B cell (primary cell): ENCODE measurements around the gene RIMKLB. TPM values are rescaled to one million over a fixed set of nuclear protein-coding genes. Genes with fewer than 3 reads are reported as not detected.

Source experiments
- ATAC-seq: fragments of 200-7000 bp; cut with Tn5 transposase; one replicate; pipeline ENCODE4 v1.10.0; 2021; ENCODE audit warnings: low read depth, mild to moderate bottlenecking, moderate number of reproducible peaks, moderate library complexity
- CTCF ChIA-PET: fragments of 350-600 bp; sonication (Branson Sonifier 250); formaldehyde crosslinking; loops from one replicate; lab custom pipeline; 2021; ENCODE audit warnings: antibody characterized with exemption, inconsistent platforms; lab: Charles Lee
- POLR2A ChIA-PET: fragments of 350-600 bp; sonication (Branson Sonifier 250); formaldehyde crosslinking; loops from one replicate; lab custom pipeline; 2021; ENCODE audit warnings: antibody characterized with exemption; lab: Charles Lee
- DNase-seq: peaks from one replicate; pipeline ENCODE4 v3.0.0; 2013
- H2AFZ ChIP-seq: 2 replicates; pipeline ENCODE4 v1.6.1; 2012; ENCODE audit warnings: mild to moderate bottlenecking, low read depth, low read length; ENCODE audit not compliant: insufficient read depth, poor library complexity, severe bottlenecking
- H3K27ac ChIP-seq, 2 donors: 1 replicate in 1 of 2; 2 replicates in 1 of 2; pipeline ENCODE4 v1.5.1; 2012 to 2013; ENCODE audit warnings: low read length in 2 of 2, mild to moderate bottlenecking in 2 of 2, moderate library complexity in 1 of 2
- H3K27me3 ChIP-seq, 4 experiments: fragments of 200-600 bp in 1 of 4; sonication (generic) in 1 of 4; replicated peaks in 1 of 4; 1 replicate in 2 of 4; 2 replicates in 2 of 4; pipeline versions ENCODE4 v1.6.1 to v1.7.0; 2013 to 2016; ENCODE audit warnings: low read length in 3 of 4, mild to moderate bottlenecking in 2 of 4, mixed read lengths in 1 of 4, moderate library complexity in 1 of 4; ENCODE audit not compliant: insufficient read depth in 4 of 4, control insufficient read depth in 3 of 4; ENCODE audit errors: control extremely low read depth in 1 of 4
- H3K36me3 ChIP-seq, 2 experiments: replicated peaks in 1 of 2; 1 replicate in 1 of 2; 2 replicates in 1 of 2; pipeline versions ENCODE4 v1.6.1 to v1.7.1; 2013; ENCODE audit warnings: low read length in 1 of 2; ENCODE audit not compliant: insufficient read depth in 2 of 2, control insufficient read depth in 1 of 2; ENCODE audit errors: control extremely low read depth in 1 of 2, extremely low read depth in 1 of 2
- H3K4me1 ChIP-seq, 2 donors: fragments of 200-600 bp in 1 of 2; sonication (generic) in 1 of 2; 1 replicate in 1 of 2; 2 replicates in 1 of 2; pipeline versions ENCODE4 v1.5.1 to v1.6.1; 2013 to 2017; ENCODE audit warnings: low read length in 2 of 2; ENCODE audit not compliant: control insufficient read depth in 2 of 2, insufficient read depth in 2 of 2
- H3K4me2 ChIP-seq: replicated peaks from 2 replicates; pipeline ENCODE3; 2012; ENCODE audit warnings: mild to moderate bottlenecking, low read depth, low read length; ENCODE audit not compliant: poor library complexity, severe bottlenecking
- H3K4me3 ChIP-seq, 5 experiments: fragments of 200-600 bp in 1 of 5; sonication (generic) in 1 of 5; 1 replicate in 3 of 5; 2 replicates in 2 of 5; pipeline versions ENCODE4 v1.5.1 to v1.7.0; 2011 to 2016; ENCODE audit warnings: low read length in 4 of 5, mild to moderate bottlenecking in 4 of 5, low read depth in 2 of 5, control low read depth in 1 of 5, moderate library complexity in 1 of 5; ENCODE audit not compliant: insufficient read depth in 1 of 5; ENCODE audit errors: control extremely low read depth in 1 of 5, extremely low read depth in 1 of 5
- H3K79me2 ChIP-seq: fragments of 200-600 bp; sonication (generic); one replicate; pipeline ENCODE4 v1.6.0; 2016; ENCODE audit warnings: low read length; ENCODE audit not compliant: control insufficient read depth, insufficient read depth
- H3K9ac ChIP-seq: fragments of 200-600 bp; sonication (generic); 2 replicates; pipeline ENCODE4 v1.6.1; 2017; ENCODE audit warnings: mild to moderate bottlenecking, low read length, moderate library complexity
- H3K9me3 ChIP-seq, 3 donors: one replicate each; pipeline versions ENCODE4 v1.6.1 to v1.7.1; 2013; ENCODE audit warnings: low read length in 2 of 3; ENCODE audit not compliant: control insufficient read depth in 2 of 3, insufficient read depth in 1 of 3; ENCODE audit errors: control extremely low read depth in 1 of 3
- H4K20me1 ChIP-seq: 2 replicates; pipeline ENCODE4 v1.6.0; 2012; ENCODE audit warnings: mild to moderate bottlenecking, low read length; ENCODE audit not compliant: insufficient read depth, control insufficient read depth, poor library complexity, severe bottlenecking
- H3K27ac Mint-ChIP-seq: one replicate; pipeline ENCODE4 v1.8.0; 2021; ENCODE audit warnings: mixed read lengths
- H3K27me3 Mint-ChIP-seq: one replicate; pipeline ENCODE4 v1.8.0; 2021; ENCODE audit warnings: mixed read lengths
- H3K4me1 Mint-ChIP-seq: one replicate; pipeline ENCODE4 v1.8.0; 2021; ENCODE audit warnings: mixed read lengths
- H3K4me3 Mint-ChIP-seq: one replicate; pipeline ENCODE4 v1.8.0; 2021; ENCODE audit warnings: mixed read lengths
- H3K9me3 Mint-ChIP-seq: one replicate; pipeline ENCODE4 v1.8.0; 2022; ENCODE audit warnings: mixed read lengths; ENCODE audit not compliant: insufficient read depth
- EZH2 ChIP-seq: IDR thresholded peaks from 2 replicates; pipeline ENCODE4 v1.6.1; 2012; ENCODE audit warnings: borderline replicate concordance, low read depth, mild to moderate bottlenecking, moderate library complexity, low read length; ENCODE audit not compliant: insufficient read depth, poor library complexity, severe bottlenecking
- WGBS: methylation state at CpG from one replicate; pipeline ENCODE4 v1.1.5; 2013; ENCODE audit warnings: missing lambda C conversion rate; ENCODE audit not compliant: insufficient coverage; 5-methylcytosine and 5-hydroxymethylcytosine counted together
- intact Hi-C: fragments of 100-400 bp; cut with micrococcal nuclease; formaldehyde crosslinking; loops from one replicate; pipeline ENCODE4 v1.10.0; 2022
- polyA minus RNA-seq: library from RNA; depleted of rRNA, polyadenylated mRNA; stranded (reverse); fragments of >200 nt; gene quantifications from 2 replicates; pipeline ENCODE4 v1.2.3, GENCODE V29; 2012
- polyA plus RNA-seq: library from polyadenylated mRNA; depleted of rRNA; stranded (reverse); fragments of >200 nt; gene quantifications from 2 replicates; pipeline ENCODE4 v1.2.3, GENCODE V29; 2012
- total RNA-seq, 2 donors: library from RNA; stranded (reverse); fragments of 120-200 nt in 1 of 2; gene quantifications; 1 replicate in 1 of 2; 2 replicates in 1 of 2; pipeline versions ENCODE4 v1.2.3 to v1.2.4, GENCODE V29; 2013 to 2022
- TF ChIP-seq, protein P1 (sequence below): fragments of 200-600 bp; IDR thresholded peaks from one replicate; pipeline ENCODE4 v1.8.0; 2022; ENCODE audit warnings: antibody characterized with exemption, mild to moderate bottlenecking

RIMKLB gene, protein sequence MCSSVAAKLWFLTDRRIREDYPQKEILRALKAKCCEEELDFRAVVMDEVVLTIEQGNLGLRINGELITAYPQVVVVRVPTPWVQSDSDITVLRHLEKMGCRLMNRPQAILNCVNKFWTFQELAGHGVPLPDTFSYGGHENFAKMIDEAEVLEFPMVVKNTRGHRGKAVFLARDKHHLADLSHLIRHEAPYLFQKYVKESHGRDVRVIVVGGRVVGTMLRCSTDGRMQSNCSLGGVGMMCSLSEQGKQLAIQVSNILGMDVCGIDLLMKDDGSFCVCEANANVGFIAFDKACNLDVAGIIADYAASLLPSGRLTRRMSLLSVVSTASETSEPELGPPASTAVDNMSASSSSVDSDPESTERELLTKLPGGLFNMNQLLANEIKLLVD
- 54.2 and 64.1 TPM in 2 replicates for total RNA-seq
- 33.9 TPM for total RNA-seq (2013)
- polyA plus RNA-seq = 27.8 and 35.8 TPM in 2 replicates
- polyA minus RNA-seq = 11.5 and 16.8 TPM in 2 replicates

DNA sequence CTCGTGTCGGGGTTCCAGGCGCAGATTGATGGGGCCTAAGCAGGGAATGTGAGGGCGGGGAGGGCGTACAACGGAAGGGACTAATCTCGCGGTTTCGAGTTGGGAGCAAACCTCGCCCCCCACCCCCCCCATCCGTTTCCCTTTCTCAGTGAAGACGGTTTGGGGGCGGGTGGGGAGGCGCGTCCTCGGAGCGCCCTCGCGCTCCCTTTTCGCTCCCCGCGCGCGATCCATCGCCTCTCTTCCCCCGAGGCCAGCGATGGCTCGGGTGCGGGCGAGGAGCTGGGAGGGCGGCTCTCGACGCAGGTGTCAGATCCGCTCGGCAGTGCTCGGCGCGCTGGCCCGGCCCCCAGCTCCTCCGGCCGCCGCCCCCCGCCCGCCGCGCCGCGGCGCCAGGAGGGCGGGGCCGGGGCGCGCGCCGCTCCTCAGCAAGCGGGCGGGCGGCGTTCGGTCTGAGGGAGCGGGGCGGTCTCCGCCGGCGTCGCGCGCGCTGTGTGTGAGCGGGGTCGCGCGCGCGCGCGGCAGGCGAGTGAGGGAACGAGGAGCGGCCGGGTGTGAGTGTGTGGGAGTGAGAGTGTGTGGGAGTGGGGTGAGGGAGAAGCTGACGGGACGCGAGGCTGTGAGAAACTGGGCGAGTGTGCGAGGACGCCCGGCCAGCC, at the start of gene RIMKLB:
RIMKLB (plus strand) TSS at position 516 of the 656 bp plus-strand sequence. CDS start 15,876 bp downstream, outside the sequence.
- no peak for TF ChIP-seq EZH2
- TF ChIP-seq, protein P1, sequence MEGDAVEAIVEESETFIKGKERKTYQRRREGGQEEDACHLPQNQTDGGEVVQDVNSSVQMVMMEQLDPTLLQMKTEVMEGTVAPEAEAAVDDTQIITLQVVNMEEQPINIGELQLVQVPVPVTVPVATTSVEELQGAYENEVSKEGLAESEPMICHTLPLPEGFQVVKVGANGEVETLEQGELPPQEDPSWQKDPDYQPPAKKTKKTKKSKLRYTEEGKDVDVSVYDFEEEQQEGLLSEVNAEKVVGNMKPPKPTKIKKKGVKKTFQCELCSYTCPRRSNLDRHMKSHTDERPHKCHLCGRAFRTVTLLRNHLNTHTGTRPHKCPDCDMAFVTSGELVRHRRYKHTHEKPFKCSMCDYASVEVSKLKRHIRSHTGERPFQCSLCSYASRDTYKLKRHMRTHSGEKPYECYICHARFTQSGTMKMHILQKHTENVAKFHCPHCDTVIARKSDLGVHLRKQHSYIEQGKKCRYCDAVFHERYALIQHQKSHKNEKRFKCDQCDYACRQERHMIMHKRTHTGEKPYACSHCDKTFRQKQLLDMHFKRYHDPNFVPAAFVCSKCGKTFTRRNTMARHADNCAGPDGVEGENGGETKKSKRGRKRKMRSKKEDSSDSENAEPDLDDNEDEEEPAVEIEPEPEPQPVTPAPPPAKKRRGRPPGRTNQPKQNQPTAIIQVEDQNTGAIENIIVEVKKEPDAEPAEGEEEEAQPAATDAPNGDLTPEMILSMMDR = no peak
- Histone ChIP-seq H3K27me3 (no peaks in the 10 kb centered on the region), H3K79me2 (peaks cover 33% of the 10 kb centered on the region), H3K4me1 (peaks cover 24% of the 10 kb centered on the region in 2 donors), H3K4me3 (peak within 1 kb of the TSS; percentile 51 to 99 (median 91)), H3K36me3 (no peaks in the 10 kb centered on the region), H4K20me1 (no peaks in the 10 kb centered on the region), H3K9me3 (no peaks in the 10 kb centered on the region), H2AFZ (peak within 1 kb of the TSS; percentile 94), H3K4me2 (peak within 1 kb of the TSS; percentile 97), H3K27ac (peak within 1 kb of the TSS; percentile 92 to 94), H3K9ac (peak within 1 kb of the TSS; percentile 99)
- Mint-ChIP-seq H3K4me3 (peak within 1 kb of the TSS; percentile 97), H3K9me3 (no peaks in the 10 kb centered on the region), H3K4me1 (peaks cover 44% of the 10 kb centered on the region), H3K27ac (peak within 1 kb of the TSS; percentile 98), H3K27me3 (no peaks in the 10 kb centered on the region)
- peak; percentile 85 for ATAC-seq
- peak; percentile 90 for DNase-seq
- WGBS = under 1% methylated on average over 73 of the region's 88 CpGs
- intact Hi-C loops = loop anchor here (1.0 to 5.0 kb wide), 4 partner anchors 15 to 252 kb away; partner anchors contain the start of genes M6PR and PHC1
- CTCF ChIA-PET = interaction anchor here (1.0 to 1.9 kb wide), 3 partner anchors 12 to 193 kb away, joined by 3 to 7 read pairs (median 4); no protein-coding TSS in a partner anchor
- POLR2A ChIA-PET = no interaction called here
